Glutamatergic neuron (in vitro differentiated cells): ENCODE data around the gene MYCL. TPM values are rescaled to one million over a fixed set of nuclear protein-coding genes. Genes with fewer than 3 reads are reported as not detected.
"Not testable (repeated sequence)": the region's sequence is repeated elsewhere in the genome, so short reads cannot be mapped to it uniquely, and the experiment has no call there.

ENCODE experiments used
- DNase-seq: peaks from one replicate; pipeline ENCODE4 v3.0.0; 2022
- H3K27ac Mint-ChIP-seq: one replicate; pipeline ENCODE4 v1.8.0; 2020; ENCODE audit warnings: mild to moderate bottlenecking, mixed read lengths, inconsistent platforms; ENCODE audit not compliant: unreplicated experiment
- H3K27me3 Mint-ChIP-seq: one replicate; pipeline ENCODE4 v1.8.0; 2020; ENCODE audit warnings: mild to moderate bottlenecking, moderate library complexity, mixed read lengths, inconsistent platforms; ENCODE audit not compliant: unreplicated experiment
- H3K36me3 Mint-ChIP-seq: one replicate; pipeline ENCODE4 v1.8.0; 2020; ENCODE audit warnings: mild to moderate bottlenecking, mixed read lengths, inconsistent platforms; ENCODE audit not compliant: unreplicated experiment
- H3K4me1 Mint-ChIP-seq: one replicate; pipeline ENCODE4 v1.8.0; 2020; ENCODE audit warnings: mild to moderate bottlenecking, low read depth, mixed read lengths, inconsistent platforms; ENCODE audit not compliant: unreplicated experiment
- H3K4me3 Mint-ChIP-seq: one replicate; pipeline ENCODE4 v1.8.0; 2020; ENCODE audit warnings: mild to moderate bottlenecking, mixed read lengths, inconsistent platforms; ENCODE audit not compliant: unreplicated experiment
- H3K9me3 Mint-ChIP-seq: one replicate; pipeline ENCODE4 v1.8.0; 2020; ENCODE audit warnings: mild to moderate bottlenecking, moderate library complexity, mixed read lengths, inconsistent platforms; ENCODE audit not compliant: unreplicated experiment
- CTCF ChIP-seq: fragments of 200-600 bp; sonication (generic); IDR thresholded peaks from one replicate; pipeline ENCODE4 v1.5.0; 2021; ENCODE audit not compliant: partially characterized antibody, unreplicated experiment
- total RNA-seq: library from RNA; stranded (reverse); fragmentation: NEBNext Ultra II Directional; extraction: Animal tissue kit (Norgen Biotek cat#: 25700); gene quantifications from one replicate; pipeline ENCODE4 v1.2.1, GENCODE V29; 2021; ENCODE audit not compliant: unreplicated experiment

Gene MYCL
- total RNA-seq, 1 donor from 2014 or later, result 97.7 TPM

- TF ChIP-seq CTCF, result peak; percentile 74
- H3K27me3 Mint-ChIP-seq, result peaks cover 6% of the 10 kb centered on the region
- no peaks in the 10 kb centered on the region for H3K36me3 Mint-ChIP-seq
- DNase-seq, result no peak
- peaks cover 2% of the 10 kb centered on the region for H3K9me3 Mint-ChIP-seq
- peaks cover 6% of the 10 kb centered on the region for H3K4me1 Mint-ChIP-seq
- no peak overlapping the region for H3K4me3 Mint-ChIP-seq
- H3K27ac Mint-ChIP-seq, result no peak overlapping the region
These were observed 17.8 kb upstream of the MYCL start for GRCh38 chr1:39919545-39919944.

DNA sequence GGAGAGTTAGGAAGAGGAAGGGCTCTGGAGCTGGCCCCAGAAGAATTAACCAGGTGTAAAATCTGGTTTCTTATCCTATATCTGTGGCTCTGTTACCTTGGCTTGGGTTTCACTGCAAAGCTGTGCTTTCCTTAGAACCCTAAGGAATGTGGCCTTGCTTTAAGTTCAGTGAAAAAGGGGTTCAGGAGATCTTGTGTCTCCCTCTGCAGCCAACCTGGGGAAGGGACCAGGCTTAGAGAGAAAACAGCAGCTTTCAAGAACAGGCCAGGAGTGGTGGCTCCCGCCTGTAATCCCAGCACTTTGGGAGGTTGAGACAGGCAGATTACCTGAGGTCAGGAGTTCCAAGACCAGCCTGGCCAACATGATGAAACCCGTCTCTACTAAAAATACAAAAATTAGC, 16.1 kb upstream of the MYCL start:
- no peak for DNase-seq
- peaks cover 4% of the 10 kb centered on the region for H3K27me3 Mint-ChIP-seq
- H3K9me3 Mint-ChIP-seq, result peaks cover 2% of the 10 kb centered on the region
- H3K36me3 Mint-ChIP-seq, result no peaks in the 10 kb centered on the region
- no peak overlapping the region for H3K27ac Mint-ChIP-seq
- no peak for TF ChIP-seq CTCF
- no peak overlapping the region for H3K4me3 Mint-ChIP-seq
- peaks cover 6% of the 10 kb centered on the region for H3K4me1 Mint-ChIP-seq

- H3K4me1 Mint-ChIP-seq, result peaks cover 2% of the 10 kb centered on the region
- H3K36me3 Mint-ChIP-seq, result no peaks in the 10 kb centered on the region
- H3K9me3 Mint-ChIP-seq, result peaks cover 4% of the 10 kb centered on the region
- no peak overlapping the region for H3K4me3 Mint-ChIP-seq
- no peak for TF ChIP-seq CTCF
- H3K27me3 Mint-ChIP-seq, result peaks cover 5% of the 10 kb centered on the region
- H3K27ac Mint-ChIP-seq, result no peak overlapping the region
- DNase-seq, result no peak
These were observed 13.9 kb upstream of the MYCL start for GRCh38 chr1:39915499-39916129.

DNA sequence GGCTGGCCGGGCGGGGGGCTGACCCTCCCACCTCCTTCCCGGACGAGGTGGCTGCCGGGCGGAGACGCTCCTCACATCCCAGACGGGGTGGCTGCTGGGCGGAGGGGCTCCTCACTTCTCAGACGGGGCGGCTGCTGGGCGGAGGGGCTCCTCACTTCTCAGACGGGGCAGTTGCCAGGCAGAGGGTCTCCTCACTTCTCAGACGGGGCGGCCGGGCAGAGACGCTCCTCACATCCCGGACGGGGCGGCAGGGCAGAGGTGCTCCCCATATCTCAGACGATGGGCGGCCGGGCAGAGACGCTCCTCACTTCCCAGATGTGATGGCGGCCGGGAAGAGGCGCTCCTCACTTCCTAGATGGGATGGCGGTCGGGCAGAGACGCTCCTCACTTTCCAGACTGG, 11.4 kb upstream of the MYCL start:
- not testable (repeated sequence) for H3K4me3 Mint-ChIP-seq, H3K4me1 Mint-ChIP-seq, H3K9me3 Mint-ChIP-seq, H3K27ac Mint-ChIP-seq, DNase-seq, H3K36me3 Mint-ChIP-seq, H3K27me3 Mint-ChIP-seq

GRCh38 chr1:39910263-39910662, 8.5 kb upstream of the MYCL start:
- H3K4me1 Mint-ChIP-seq, result no peaks in the 10 kb centered on the region
- no peak overlapping the region for H3K27ac Mint-ChIP-seq
- H3K4me3 Mint-ChIP-seq, result no peak overlapping the region
- H3K9me3 Mint-ChIP-seq, result peaks cover 3% of the 10 kb centered on the region
- no peak for TF ChIP-seq CTCF
- DNase-seq, result no peak
- H3K36me3 Mint-ChIP-seq, result peaks cover 5% of the 10 kb centered on the region
- peaks cover 5% of the 10 kb centered on the region for H3K27me3 Mint-ChIP-seq

GRCh38 chr1:39908534-39908933, 6.8 kb upstream of the MYCL start:
- no peaks in the 10 kb centered on the region for H3K4me1 Mint-ChIP-seq
- no peak overlapping the region for H3K27ac Mint-ChIP-seq
- DNase-seq, result no peak
- no peak overlapping the region for H3K4me3 Mint-ChIP-seq
- peaks cover 5% of the 10 kb centered on the region for H3K36me3 Mint-ChIP-seq
- no peak for TF ChIP-seq CTCF
- peaks cover 3% of the 10 kb centered on the region for H3K9me3 Mint-ChIP-seq
- peaks cover 5% of the 10 kb centered on the region for H3K27me3 Mint-ChIP-seq
